ENCODE results near the gene SGTA.
"Not testable (repeated sequence)": the region's sequence is repeated elsewhere in the genome, so short reads cannot be mapped to it uniquely, and the experiment has no call there.

Gene SGTA

GRCh38 chr19:2792666-2793065, 9.6 kb upstream of the SGTA start:
- not testable (repeated sequence) for DNase-seq

- DNase-seq: no peak
These were observed 8.8 kb upstream of the SGTA start for GRCh38 chr19:2791876-2792275.

GRCh38 chr19:2791440-2791839, 8.4 kb upstream of the SGTA start:
- no peak for DNase-seq

GRCh38 chr19:2790557-2791271, 7.6 kb upstream of the SGTA start:
- DNase-seq: no peak

GRCh38 chr19:2790194-2790556, 7.1 kb upstream of the SGTA start:
- DNase-seq: no peak

- no peak for DNase-seq
These were observed 5.2 kb upstream of the SGTA start for GRCh38 chr19:2788237-2788636.

- DNase-seq: no peak
These were observed 4.0 kb upstream of the SGTA start for GRCh38 chr19:2787115-2787514.

- DNase-seq: peak; percentile 99
These were observed 2.3 kb upstream of the SGTA start, which contains the start of gene THOP1 for GRCh38 chr19:2785244-2785997. Gene THOP1, plus strand, starts transcription at chr19:2785503. Its CDS starts 160 bp downstream, at chr19:2785663.

- no peak for DNase-seq
These were observed 690 bp upstream of the SGTA start for GRCh38 chr19:2783781-2784145.

- no peak for DNase-seq
These were observed 641 bp downstream of the SGTA start for GRCh38 chr19:2782329-2782935.

GRCh38 chr19:2780284-2780683, 2.8 kb downstream of the SGTA start:
- no peak for DNase-seq

- DNase-seq: no peak
These were observed 3.8 kb downstream of the SGTA start for GRCh38 chr19:2779121-2779740.

- DNase-seq: no peak
These were observed 5.0 kb downstream of the SGTA start for GRCh38 chr19:2777952-2778683.

GRCh38 chr19:2775556-2776430, 7.3 kb downstream of the SGTA start:
- DNase-seq: peak; percentile 18

GRCh38 chr19:2774953-2775555, 8.0 kb downstream of the SGTA start:
- no peak for DNase-seq

GRCh38 chr19:2774083-2774679, 8.9 kb downstream of the SGTA start:
- no peak for DNase-seq

GRCh38 chr19:2771786-2772674, 11.0 kb downstream of the SGTA start:
- no peak for DNase-seq

GRCh38 chr19:2770055-2771013, 12.7 kb downstream of the SGTA start:
- DNase-seq: peak; percentile 25

GRCh38 chr19:2769218-2769617, 13.9 kb downstream of the SGTA start:
- no peak for DNase-seq

Measured in fibroblast of skin of right biceps (primary cell).